ENCODE measurements around the gene STAP1. TPM values are rescaled to one million over a fixed set of nuclear protein-coding genes. Genes with fewer than 3 reads are reported as not detected.

STAP1 gene
- total and polyA plus RNA-seq, 2 of the 8 experiments (the other 6 are each of a cell fraction or from before 2014, with no cell fraction given) = not detected

DNA sequence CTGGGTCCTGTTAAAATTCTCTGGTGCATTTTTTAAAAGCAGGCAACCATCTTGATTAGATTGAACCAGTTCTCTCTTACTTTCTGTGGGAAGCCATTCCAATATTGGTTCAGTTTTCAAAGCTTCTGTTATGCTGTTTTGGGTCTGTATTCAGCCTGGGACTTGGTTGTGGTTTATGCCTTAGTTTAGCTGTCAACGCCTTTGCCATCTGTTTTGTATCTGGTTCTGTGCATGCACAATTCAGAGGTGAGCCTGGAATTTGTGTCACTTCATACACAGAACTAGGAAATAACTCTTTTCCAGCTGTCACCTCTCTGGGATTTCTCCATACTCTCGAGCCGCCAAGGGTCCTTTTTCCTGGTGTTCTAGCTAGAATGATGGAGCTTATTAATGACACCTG, 46.2 kb downstream of the STAP1 start (continued):
- TF ChIP-seq, protein P1, sequence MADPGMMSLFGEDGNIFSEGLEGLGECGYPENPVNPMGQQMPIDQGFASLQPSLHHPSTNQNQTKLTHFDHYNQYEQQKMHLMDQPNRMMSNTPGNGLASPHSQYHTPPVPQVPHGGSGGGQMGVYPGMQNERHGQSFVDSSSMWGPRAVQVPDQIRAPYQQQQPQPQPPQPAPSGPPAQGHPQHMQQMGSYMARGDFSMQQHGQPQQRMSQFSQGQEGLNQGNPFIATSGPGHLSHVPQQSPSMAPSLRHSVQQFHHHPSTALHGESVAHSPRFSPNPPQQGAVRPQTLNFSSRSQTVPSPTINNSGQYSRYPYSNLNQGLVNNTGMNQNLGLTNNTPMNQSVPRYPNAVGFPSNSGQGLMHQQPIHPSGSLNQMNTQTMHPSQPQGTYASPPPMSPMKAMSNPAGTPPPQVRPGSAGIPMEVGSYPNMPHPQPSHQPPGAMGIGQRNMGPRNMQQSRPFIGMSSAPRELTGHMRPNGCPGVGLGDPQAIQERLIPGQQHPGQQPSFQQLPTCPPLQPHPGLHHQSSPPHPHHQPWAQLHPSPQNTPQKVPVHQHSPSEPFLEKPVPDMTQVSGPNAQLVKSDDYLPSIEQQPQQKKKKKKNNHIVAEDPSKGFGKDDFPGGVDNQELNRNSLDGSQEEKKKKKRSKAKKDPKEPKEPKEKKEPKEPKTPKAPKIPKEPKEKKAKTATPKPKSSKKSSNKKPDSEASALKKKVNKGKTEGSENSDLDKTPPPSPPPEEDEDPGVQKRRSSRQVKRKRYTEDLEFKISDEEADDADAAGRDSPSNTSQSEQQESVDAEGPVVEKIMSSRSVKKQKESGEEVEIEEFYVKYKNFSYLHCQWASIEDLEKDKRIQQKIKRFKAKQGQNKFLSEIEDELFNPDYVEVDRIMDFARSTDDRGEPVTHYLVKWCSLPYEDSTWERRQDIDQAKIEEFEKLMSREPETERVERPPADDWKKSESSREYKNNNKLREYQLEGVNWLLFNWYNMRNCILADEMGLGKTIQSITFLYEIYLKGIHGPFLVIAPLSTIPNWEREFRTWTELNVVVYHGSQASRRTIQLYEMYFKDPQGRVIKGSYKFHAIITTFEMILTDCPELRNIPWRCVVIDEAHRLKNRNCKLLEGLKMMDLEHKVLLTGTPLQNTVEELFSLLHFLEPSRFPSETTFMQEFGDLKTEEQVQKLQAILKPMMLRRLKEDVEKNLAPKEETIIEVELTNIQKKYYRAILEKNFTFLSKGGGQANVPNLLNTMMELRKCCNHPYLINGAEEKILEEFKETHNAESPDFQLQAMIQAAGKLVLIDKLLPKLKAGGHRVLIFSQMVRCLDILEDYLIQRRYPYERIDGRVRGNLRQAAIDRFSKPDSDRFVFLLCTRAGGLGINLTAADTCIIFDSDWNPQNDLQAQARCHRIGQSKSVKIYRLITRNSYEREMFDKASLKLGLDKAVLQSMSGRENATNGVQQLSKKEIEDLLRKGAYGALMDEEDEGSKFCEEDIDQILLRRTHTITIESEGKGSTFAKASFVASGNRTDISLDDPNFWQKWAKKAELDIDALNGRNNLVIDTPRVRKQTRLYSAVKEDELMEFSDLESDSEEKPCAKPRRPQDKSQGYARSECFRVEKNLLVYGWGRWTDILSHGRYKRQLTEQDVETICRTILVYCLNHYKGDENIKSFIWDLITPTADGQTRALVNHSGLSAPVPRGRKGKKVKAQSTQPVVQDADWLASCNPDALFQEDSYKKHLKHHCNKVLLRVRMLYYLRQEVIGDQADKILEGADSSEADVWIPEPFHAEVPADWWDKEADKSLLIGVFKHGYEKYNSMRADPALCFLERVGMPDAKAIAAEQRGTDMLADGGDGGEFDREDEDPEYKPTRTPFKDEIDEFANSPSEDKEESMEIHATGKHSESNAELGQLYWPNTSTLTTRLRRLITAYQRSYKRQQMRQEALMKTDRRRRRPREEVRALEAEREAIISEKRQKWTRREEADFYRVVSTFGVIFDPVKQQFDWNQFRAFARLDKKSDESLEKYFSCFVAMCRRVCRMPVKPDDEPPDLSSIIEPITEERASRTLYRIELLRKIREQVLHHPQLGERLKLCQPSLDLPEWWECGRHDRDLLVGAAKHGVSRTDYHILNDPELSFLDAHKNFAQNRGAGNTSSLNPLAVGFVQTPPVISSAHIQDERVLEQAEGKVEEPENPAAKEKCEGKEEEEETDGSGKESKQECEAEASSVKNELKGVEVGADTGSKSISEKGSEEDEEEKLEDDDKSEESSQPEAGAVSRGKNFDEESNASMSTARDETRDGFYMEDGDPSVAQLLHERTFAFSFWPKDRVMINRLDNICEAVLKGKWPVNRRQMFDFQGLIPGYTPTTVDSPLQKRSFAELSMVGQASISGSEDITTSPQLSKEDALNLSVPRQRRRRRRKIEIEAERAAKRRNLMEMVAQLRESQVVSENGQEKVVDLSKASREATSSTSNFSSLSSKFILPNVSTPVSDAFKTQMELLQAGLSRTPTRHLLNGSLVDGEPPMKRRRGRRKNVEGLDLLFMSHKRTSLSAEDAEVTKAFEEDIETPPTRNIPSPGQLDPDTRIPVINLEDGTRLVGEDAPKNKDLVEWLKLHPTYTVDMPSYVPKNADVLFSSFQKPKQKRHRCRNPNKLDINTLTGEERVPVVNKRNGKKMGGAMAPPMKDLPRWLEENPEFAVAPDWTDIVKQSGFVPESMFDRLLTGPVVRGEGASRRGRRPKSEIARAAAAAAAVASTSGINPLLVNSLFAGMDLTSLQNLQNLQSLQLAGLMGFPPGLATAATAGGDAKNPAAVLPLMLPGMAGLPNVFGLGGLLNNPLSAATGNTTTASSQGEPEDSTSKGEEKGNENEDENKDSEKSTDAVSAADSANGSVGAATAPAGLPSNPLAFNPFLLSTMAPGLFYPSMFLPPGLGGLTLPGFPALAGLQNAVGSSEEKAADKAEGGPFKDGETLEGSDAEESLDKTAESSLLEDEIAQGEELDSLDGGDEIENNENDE (IDR thresholded peaks at IDR 0.05; ENCODE audit: insufficient replicate concordance, low read length) = no peak
- TF ChIP-seq ZNF274 (IDR thresholded peaks at IDR 0.05; ENCODE audit: borderline replicate concordance, extremely low read depth, low read length) = no peak
- TF ChIP-seq MAX (IDR thresholded peaks at IDR 0.05) = no peak
- TF ChIP-seq NANOG (IDR thresholded peaks at IDR 0.05; ENCODE audit: insufficient read depth, low read depth, low read length, poor library complexity, severe bottlenecking) = no peak
- TF ChIP-seq GTF2F1 (IDR thresholded peaks at IDR 0.05; ENCODE audit: borderline replicate concordance, low read depth, low read length) = no peak
- no peak for TF ChIP-seq RFX5 (IDR thresholded peaks at IDR 0.05; ENCODE audit: borderline replicate concordance, low read depth, low read length)
- TF ChIP-seq BACH1 (IDR thresholded peaks at IDR 0.05; ENCODE audit: low read length) = no peak
- no peak for TF ChIP-seq EGR1 (IDR thresholded peaks at IDR 0.05; ENCODE audit: borderline replicate concordance, low read depth, low read length)

Measured in H1 (cell line).